ENCODE results near the gene CUL5. TPM values are rescaled to one million over a fixed set of nuclear protein-coding genes. Genes with fewer than 3 reads are reported as not detected.

CUL5 gene
- total and polyA plus RNA-seq, 2 of the 8 experiments (the other 6 are each of a cell fraction or from before 2014, with no cell fraction given): 4.9 to 31.8 TPM

DNA sequence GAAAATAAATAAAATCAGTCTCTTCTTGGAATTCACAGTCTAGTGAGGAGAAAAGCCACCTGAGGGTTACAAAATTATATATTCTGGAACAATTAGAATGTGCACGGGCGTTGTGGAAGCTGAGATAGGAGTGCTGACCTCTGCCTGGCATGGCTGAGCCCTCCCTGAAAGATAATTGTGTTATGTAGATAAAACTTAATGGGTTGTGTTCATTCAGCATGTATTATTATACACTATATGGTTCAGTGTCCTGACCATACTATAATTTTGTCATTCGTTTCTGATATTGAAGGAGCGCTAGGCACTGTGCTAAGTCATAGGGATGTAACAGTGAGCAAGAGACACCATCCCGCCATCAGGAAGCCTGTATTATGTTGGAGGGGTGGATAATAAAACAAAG lies 116.4 kb downstream of the CUL5 start:
- DNase-seq (ENCODE audit: low read depth in 1 of 2, low spot score in 2 of 2) (no peak), FAIRE-seq (no peak)
- Histone ChIP-seq H2BK12ac (ENCODE audit: low read depth, low read length) (no peak overlapping the region), H3K23me2 (ENCODE audit: low read depth, low read length) (peaks cover 2% of the 10 kb centered on the region; the same call in 1 of the 2 replicates), H3K4me2 (ENCODE audit: insufficient read depth in 1 of 2, low read depth in 2 of 2, low read length in 2 of 2) (no peak overlapping the region), H3K79me1 (ENCODE audit: low read depth, low read length) (no peaks in the 10 kb centered on the region; the same call in 1 of the 2 replicates), H2AFZ (ENCODE audit: low read length) (no peak overlapping the region), H4K91ac (replicated peaks; ENCODE audit: insufficient read length, low read length) (no peak overlapping the region), H3K27me3 (replicated peaks in 1 of 4; ENCODE audit: control insufficient read depth in 3 of 4, extremely low read depth in 1 of 4, insufficient read depth in 3 of 4, low read length in 3 of 4) (peaks cover 0 to 7% (median 3%) of the 10 kb centered on the region in 4 experiments; a peak in 3 of 7 replicates), H3K14ac (ENCODE audit: insufficient read length) (no peak overlapping the region), H2BK20ac (ENCODE audit: low read length) (no peak overlapping the region), H2BK15ac (ENCODE audit: low read length) (no peak overlapping the region), H3K9me3 (ENCODE audit: insufficient read depth in 2 of 2, low read depth in 1 of 2, low read length in 1 of 2) (no peaks in the 10 kb centered on the region), H3K4me1 (replicated peaks in 1 of 4; ENCODE audit: control insufficient read depth in 3 of 4, insufficient read depth in 4 of 4, low read length in 3 of 4) (peaks cover 0 to 5% (median 3%) of the 10 kb centered on the region in 4 experiments; a peak in 2 of 7 replicates), H3K4ac (replicated peaks; ENCODE audit: insufficient read length, low read depth, low read length) (no peak overlapping the region), H2BK120ac (replicated peaks; ENCODE audit: low read depth, low read length) (no peak overlapping the region), H4K5ac (ENCODE audit: insufficient read length, low read depth, low read length) (no peak overlapping the region), H4K20me1 (replicated peaks in 1 of 2; ENCODE audit: control insufficient read depth in 1 of 2, insufficient read depth in 2 of 2, low read length in 2 of 2) (peaks cover 0 to 1% of the 10 kb centered on the region in 2 experiments), H2BK5ac (ENCODE audit: low read depth, low read length) (no peak overlapping the region), H3K18ac (ENCODE audit: extremely low read depth, low read length) (no peak overlapping the region), H3K79me2 (ENCODE audit: control insufficient read depth in 1 of 2, insufficient read depth in 2 of 2, low read length in 2 of 2) (no peaks in the 10 kb centered on the region; a peak in 1 of 4 replicates), H4K8ac (ENCODE audit: extremely low read depth, insufficient read depth, low read length) (no peak overlapping the region), H2AK5ac (ENCODE audit: low read depth, low read length) (no peak overlapping the region), H3K9ac (replicated peaks in 1 of 4; ENCODE audit: extremely low read depth in 1 of 4, low read depth in 3 of 4, low read length in 3 of 4) (no peak overlapping the region), H3K27ac (ENCODE audit: low read depth, low read length) (no peak overlapping the region), H3K4me3 (ENCODE audit: extremely low read depth in 1 of 4, insufficient read depth in 2 of 4, low read depth in 3 of 4, low read length in 4 of 4) (no peak overlapping the region), H3K23ac (ENCODE audit: insufficient read length) (no peak overlapping the region), H3K56ac (replicated peaks; ENCODE audit: insufficient read length, low read depth, low read length) (no peak overlapping the region), H3K36me3 (ENCODE audit: control insufficient read depth in 2 of 4, insufficient read depth in 4 of 4, low read length in 3 of 4) (no peaks in the 10 kb centered on the region)
- ChIA-PET POLR2A (ENCODE audit: partially characterized antibody) (interaction anchor here (1.2 kb wide), 1 partner anchor 16 kb away, joined by 3 read pairs; no protein-coding TSS in a partner anchor), CTCF (ENCODE audit: partially characterized antibody) (interaction anchor here (0.9 kb wide), 1 partner anchor 17 kb away, joined by 3 read pairs; no protein-coding TSS in a partner anchor)
- WGBS, 2 experiments (ENCODE audit: extremely low coverage in 1 of 2, insufficient coverage in 1 of 2, insufficient read length in 1 of 2, insufficient replicate concordance in 2 of 2, low coverage in 1 of 2, low lambda C conversion rate in 2 of 2, missing lambda C conversion rate in 1 of 2): 94% methylated on average over 5 of the region's 5 CpGs; no CpG with 5 or more reads in 1 of the 2 experiments
- TF ChIP-seq FOSL1 (IDR thresholded peaks at IDR 0.05; ENCODE audit: insufficient read depth, low read depth, low read length) (no peak), TCF12 (IDR thresholded peaks at IDR 0.05; ENCODE audit: low read depth, low read length) (no peak), JUN (IDR thresholded peaks at IDR 0.05; ENCODE audit: low read depth, low read length) (no peak), RXRA (IDR thresholded peaks at IDR 0.05; ENCODE audit: insufficient read depth, low read depth, low read length) (no peak), BRCA1 (IDR thresholded peaks at IDR 0.05; ENCODE audit: low read depth, low read length) (no peak), SUZ12 (IDR thresholded peaks at IDR 0.05; ENCODE audit: low read length) (no peak), BCL11A (IDR thresholded peaks at IDR 0.05; ENCODE audit: low read depth in 2 of 2, low read length in 2 of 2) (no peak), ATF3 (IDR thresholded peaks at IDR 0.05; ENCODE audit: insufficient read depth, low read depth, low read length) (no peak), CHD1 (IDR thresholded peaks at IDR 0.05; ENCODE audit: low read depth, low read length) (no peak), RNF2 (IDR thresholded peaks at IDR 0.05; ENCODE audit: borderline replicate concordance, low read depth, low read length, missing control alignments, poor library complexity, severe bottlenecking) (no peak), MAFK (IDR thresholded peaks at IDR 0.05; ENCODE audit: low read depth, low read length) (no peak), NRF1 (IDR thresholded peaks at IDR 0.05; ENCODE audit: low read depth, low read length) (no peak)
